HG03135 (cell line): ENCODE results near the gene MIGA2.

Experiments used
- ATAC-seq: cut with Tn5 transposase; IDR thresholded peaks from one replicate; pipeline ENCODE4 v1.9.1; 2021; ENCODE audit warnings: mild to moderate bottlenecking, moderate library complexity; ENCODE audit not compliant: unreplicated experiment

MIGA2 gene

DNA sequence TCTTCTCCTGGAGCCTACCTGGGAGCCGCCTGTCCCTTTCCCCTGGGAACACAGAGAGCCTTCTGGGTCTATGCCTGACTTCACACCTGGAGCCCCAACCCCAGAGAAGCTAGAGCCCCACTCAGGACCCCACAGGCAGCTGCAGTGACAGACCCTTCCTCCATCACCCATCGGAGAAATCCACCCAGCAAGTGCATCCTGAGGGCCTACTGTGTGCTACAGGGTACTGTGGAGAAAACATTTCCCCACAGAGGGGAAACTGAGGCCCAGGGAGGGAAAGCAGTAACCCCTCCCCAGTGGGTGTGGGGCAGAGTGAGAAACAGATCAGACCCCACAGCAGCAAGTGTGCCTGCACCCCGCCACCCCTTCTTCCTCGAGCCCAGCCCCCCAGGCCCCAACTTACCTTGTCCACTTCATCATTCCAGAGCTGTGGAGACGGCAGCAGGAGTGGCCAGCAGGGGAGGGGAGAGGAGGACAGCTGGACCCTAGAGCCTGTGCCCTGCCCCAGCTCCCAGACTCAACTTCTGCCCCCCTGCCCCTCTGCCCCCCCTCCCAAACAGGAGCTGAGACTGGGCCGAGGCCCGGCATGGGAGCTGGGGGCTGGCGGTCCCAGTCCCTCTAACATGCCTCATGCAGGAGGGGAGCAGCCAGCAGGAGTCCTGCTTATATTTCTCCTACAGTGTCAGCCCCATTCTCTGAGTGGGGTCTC lies 26.0 kb upstream of the MIGA2 start:
- ATAC-seq: no peak

DNA sequence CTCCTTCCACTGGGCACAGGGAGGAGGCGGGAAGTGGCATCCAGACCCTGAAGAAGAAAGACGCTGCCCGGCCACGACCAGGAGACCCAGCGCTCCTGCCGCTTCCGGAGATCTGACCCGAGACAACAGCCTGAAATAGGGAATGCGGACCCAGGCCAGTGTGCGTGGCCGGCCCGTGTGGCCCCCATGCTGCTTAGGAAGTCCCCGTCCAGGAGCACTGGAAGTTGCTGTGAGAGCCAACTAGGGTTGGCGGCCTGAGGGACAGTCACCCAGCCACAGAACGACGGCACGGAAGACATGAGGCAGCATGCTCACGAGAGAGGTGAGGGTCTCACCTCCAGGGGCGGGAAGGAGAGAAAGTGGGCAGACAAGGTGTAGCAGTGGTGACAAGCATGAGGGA lies 25.3 kb upstream of the MIGA2 start:
- no peak for ATAC-seq

DNA sequence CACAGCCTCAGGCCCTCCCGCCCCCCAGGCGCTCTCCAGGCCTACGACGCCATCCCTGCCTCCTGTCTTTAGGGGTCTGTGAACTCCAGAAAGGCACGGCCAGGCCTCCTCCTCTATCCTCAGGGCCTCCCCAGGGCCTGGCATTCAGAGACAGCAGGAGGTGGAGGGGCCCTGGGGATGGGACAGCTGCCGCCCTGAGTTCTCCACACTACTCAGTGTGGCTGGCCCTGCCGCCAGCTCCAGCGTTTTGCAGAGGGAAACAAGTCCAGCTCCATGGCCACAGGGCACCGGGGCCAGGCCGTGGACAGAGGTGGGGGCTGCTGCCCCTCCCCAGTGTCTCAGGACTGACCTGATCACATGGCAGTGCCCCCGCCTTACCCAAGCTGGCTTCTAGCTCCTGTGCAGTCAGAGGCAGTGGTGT lies 24.7 kb upstream of the MIGA2 start:
- no peak for ATAC-seq

DNA sequence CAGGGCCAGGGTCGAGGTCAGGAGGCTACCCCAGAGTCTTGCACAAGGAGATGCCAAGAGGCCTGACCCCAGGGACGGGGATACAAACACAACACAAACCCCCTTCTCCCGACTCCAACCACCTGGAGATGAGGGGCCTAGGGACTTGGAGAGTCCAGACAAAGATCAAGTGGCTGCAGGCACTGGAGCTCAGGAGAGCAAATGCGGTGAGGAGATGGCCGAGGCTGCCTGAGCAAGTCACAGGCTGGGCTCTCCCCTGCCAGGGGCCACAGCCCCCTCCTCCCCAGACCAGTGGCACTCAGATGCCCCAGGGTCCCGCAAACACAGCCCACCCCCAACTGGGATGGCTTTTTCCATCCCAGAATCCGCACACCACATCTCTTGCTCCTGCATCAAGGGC lies 24.1 kb upstream of the MIGA2 start:
- ATAC-seq: no peak

DNA sequence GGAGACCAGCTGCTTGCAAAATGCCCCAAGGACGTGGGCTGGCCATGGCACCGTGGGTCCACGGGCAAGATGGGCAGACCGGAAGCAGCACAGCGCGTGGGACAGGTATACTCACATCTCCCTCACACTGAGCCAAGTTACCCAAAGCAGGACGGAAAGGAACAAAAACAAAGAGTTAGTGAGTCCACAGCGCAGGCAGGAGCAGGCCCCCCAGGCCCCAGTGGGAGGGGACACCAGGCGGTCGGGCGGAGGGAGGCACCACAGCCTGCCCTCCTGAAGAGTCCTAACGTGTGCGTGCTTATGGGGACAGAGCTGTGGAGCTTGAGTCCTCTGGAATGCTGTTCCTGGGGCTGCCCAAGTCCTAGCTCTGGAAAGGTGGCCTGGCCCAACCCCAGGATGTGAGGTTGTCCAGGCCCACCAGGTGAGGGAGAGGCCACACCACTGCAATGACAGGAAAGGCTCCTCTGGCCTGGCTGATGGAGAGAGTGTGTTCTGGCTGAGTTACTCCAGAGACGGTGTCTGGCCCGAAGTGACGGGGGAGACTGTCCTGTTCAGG lies 23.5 kb upstream of the MIGA2 start:
- no peak for ATAC-seq

DNA sequence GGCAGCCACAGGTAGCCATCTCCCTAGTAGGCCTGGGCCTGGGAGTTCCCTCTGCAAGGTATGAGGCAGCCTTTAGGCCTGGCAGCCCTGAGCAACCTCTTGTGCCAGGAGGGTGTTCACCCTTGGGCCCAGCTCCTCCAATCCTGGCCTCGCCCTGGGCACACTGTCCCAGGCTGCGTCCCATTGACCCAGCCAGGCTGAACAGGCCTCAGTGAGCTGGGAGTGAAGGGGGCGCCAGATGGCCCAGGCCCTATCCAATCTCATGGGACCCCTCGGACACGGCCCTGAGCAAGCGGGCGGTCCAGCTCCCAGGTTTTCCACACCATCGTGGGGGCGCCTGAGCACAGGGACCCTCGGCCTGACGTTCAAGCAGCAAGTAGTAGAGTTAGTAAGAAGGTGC lies 22.8 kb upstream of the MIGA2 start:
- ATAC-seq: no peak

DNA sequence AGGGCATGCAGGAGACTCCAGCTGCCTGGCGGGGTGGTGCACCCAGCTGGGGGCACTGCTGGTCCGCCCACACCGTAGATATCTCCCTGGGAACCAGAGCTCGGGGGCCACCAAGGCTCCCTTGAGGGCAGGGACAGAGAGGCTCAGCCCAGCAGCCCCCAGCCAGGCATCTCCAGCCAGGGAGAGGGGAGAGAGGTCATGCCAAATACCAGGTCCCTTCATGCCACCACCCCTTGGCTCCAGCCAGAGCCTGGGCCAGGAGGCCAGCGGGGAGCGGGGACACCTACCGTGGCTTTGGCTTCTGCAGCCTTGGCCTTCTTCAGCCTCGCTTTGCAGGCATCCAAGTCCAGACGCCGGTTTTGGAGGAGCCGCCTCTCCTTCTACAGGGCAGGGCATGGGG lies 22.3 kb upstream of the MIGA2 start:
- ATAC-seq: no peak

DNA sequence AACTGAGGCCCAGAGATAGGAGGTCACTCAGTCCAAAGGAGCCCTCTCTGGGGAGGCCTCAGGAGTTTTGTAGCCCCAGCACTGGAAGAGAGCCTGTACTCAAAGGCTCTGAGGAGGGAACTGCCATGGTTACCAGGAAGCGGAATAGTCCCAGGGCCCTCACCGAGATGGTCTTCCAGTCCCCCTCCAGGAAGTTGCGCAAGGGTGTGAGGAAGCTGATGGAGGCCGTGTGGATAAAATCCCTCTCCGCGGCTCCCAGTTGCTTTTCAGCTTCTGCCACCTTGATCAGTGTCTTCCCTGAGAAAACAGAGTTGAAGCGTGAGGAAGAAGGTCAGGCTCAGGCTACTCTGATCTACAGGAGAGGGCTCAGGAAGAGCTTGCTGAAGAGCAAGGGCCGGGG lies 21.8 kb upstream of the MIGA2 start:
- ATAC-seq: no peak

DNA sequence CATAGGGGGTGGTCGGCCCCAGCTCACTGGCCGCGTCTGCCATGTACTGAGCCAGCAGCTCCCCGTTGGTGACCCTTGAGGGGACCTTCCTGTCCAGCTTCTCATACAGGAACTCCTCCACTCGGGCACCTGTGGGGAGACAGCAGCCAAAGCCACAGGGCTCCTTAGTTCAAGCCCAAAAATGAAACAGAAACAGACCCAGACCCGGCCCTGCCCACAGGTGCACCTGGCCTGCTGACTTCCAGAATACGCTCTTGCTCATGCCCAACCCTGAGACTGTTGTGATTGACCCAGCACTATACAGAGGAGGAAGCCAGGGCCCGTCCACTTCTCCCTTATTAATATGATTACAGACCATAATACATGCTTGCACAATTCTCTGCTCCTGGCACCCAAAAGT lies 15.3 kb upstream of the MIGA2 start:
- ATAC-seq: peak; percentile 81

DNA sequence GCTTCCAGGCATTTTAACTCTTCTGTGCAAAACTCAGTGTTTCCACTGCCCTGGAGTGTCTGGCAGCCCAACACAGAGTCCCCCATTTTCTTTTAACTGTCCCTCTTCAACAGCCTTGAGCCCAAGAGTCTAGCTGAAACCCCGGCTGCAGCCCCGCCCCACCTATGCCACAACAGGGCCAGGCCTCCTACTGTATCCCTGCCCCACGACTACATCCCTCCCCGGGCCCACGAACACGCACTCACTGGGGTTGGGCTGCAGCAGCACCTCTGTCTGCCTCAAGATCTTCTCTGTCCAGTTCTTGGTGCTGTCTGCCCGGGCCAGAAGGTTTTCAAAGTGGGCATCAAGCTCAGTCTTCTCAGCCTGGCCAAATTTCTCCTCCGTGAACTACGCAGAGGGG lies 14.4 kb upstream of the MIGA2 start:
- no peak for ATAC-seq

DNA sequence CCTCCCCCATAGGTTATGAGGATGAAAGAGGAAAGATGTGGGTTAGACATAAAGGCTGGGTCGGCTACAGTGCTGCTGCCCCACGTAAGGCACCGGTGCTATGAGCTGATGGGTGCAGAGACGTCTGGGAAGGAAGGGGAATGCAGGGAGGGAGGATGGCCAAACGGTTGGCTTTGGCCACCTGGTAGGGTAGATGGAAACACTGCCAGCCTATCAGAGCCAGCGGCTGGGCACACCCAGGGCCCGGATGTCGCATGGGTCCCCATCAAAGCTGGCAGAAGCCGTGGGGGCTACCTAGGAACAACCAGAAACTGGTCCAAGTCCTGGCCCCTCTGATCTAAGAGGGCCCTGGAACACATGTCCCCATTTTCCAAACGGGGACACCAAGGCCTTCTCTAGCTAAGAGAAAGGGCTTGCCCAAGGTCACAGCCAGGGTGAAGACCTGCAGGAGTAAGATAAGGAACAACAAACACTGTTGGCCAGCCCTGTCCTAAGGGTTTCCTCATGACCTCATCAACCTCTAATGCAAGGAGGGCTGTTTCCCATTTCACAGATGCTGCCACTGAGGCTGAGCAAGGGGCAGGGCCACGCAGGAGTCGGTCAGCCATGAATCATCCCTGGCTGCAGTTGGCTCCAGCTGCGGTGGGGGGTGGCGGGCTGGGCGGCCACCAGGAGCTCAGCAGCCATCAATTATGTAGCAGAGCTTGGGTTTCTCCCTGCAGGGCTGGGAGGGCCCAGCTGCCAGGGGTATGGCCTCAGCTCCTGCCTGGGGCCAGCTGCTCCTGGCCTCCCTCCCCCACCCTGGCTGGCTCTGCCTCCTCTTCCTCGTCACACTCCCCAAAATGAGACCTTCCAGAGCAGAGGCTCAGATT lies 13.2 kb upstream of the MIGA2 start:
- ATAC-seq: no peak

DNA sequence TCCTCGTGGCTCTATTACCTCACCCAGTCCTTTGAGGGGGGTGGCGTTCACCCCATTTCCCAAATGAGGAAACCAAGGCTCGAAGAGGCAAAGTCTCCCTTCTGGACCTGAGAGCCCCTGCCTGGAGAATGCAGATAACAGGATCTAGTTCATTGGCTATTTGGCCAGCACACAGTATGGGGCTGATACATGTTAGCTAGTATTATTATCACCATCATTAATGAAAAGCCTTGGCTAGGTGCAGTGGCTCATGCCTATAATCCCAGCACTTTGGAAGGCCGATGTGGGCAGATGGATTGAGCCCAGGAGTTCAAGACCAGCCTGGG lies 12.6 kb upstream of the MIGA2 start:
- no peak for ATAC-seq

DNA sequence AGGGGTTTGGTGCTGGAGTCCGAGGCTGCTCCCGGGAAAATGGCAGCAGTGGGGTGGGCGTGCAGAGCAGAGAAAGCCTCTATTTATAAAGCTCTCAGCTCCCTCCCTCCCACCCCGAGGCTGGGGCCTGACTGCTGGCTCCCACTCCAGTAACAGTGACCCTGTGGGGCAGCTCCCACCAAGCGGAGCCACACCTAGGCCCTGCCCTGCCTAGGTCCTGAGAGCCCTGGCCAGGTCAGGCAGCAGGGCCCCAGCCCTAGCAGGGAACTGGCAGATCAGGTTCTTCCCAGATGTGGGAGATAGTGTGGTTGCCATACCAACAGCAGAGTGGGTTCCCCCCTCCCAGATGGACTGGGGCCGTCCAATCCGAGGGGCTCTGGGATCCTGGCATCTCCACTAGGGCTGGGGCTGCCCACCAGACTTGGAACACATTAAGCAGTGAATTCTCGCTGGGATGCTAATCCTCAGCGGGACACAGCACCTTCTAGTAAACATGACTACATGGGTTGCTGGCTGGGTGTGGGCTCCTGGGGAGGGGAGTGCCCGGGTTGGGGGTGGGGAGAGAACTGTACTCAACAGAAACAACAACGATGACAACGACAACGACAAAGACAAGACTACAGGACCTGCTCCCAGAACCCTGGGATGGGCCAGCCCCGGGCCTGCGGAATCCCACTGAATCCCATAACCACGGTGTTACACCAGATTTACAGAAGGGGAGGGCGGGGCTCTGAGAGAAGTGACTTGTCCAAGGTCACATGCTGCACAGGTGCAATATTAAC lies 9.8 kb upstream of the MIGA2 start:
- no peak for ATAC-seq

DNA sequence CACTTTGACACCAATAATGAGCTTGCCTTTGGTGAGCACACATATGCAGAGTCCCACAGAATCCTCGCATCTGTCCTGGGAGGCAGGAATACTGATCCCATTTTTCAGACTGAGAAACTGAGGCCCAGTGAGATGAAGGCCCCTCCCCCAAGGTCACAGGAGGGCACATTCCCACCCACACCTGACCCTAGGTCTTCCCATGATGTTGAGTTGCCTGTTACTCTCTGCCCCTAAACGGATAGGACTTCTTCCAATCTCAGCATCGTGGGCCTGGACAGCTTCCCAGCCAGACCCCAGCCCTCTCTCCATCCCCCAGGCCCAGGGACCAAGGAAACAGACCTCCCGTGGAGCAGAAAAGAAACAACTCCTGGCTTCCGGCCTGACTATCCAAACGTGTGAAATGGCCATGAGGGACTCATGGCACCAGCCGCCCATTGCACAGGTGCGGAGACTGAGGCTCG lies 9.2 kb upstream of the MIGA2 start:
- ATAC-seq: no peak

DNA sequence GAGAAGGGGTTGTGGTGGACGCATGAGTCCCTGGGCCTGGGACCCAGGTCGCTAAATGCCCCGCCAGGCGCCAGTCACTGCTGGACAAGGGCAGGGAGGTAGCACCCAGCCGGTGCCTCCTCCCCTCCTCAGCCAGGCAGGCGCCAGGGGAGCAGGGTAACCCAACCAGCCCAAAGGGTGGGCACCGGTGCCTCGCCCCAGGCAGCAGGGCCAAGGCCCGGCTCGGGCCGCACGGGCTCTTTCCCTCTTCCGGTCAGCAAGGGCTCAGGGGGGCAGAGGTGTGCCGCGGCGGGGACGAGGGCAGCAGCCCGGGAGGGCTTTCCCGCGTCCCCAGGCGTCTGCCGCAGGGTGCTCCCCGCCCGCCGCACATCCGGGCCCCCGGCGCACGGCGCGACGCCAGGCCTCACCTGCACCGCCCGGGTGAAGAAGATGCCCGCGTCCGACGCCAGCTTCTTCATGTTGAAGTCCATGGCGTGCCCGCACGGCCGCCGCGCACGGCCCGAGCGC lies 8.7 kb upstream of the MIGA2 start:
- peak; percentile 52 for ATAC-seq

DNA sequence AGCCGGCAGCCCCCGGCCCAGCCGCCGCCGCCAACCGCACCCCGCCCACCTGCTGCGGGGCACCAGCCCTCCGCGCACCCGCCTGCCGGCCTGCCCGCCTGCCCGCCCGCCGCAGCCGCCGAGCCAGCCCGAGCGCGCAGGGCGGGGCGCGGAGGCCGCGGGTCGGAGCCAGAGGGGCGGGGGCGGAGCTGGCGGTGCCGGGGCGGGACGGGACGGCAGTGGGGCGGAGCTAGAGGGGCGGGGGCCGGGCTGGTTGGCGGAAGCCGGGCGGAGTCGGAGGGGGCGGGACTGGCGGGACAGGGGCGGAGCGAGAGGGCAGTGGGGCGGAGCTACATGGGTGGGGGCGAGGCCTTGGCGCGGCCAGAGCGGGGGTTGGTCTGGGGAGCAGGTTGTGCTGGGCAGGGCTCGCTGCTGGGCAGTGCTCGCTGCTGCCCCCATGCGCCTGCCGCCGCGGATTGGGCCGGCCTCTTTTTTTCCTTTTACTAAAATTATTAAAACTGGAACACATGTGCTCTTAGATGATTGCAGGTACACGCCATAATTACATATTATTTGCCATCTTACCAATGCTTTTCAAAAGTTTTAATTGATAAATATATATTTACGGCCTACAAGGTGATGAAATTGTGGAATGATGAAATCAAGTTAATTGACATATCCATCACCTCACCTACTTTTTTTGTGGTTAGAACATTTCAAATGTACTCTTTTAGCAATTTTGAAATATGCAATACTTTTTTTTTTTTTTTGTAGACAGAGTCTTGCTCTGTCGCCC lies 8.0 kb upstream of the MIGA2 start, which contains the start of gene SH3GLB2:
SH3GLB2 (minus strand) TSS at position 140 of the 775 bp plus-strand sequence. CDS start 177 bp downstream, outside the sequence.
- ATAC-seq: peak; percentile 73

DNA sequence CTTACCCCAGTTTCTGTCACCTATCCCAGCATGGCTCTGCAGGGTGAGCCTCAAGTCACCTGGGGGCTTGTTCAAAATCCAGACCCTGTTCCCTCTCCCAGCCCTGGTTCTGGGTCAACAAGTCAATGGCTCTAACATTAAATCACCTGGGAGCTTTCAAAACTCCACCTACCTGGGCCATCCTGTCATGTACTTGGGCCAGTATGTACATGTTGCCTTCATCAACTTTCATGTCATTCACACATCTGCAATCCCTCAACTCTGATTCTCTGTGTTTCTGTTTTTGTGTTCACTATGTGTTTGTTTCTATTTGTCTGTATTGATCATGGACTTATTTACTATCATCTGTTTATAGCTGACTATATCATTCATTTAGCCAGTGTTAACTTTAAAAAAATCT lies 6.2 kb upstream of the MIGA2 start:
- ATAC-seq: no peak

DNA sequence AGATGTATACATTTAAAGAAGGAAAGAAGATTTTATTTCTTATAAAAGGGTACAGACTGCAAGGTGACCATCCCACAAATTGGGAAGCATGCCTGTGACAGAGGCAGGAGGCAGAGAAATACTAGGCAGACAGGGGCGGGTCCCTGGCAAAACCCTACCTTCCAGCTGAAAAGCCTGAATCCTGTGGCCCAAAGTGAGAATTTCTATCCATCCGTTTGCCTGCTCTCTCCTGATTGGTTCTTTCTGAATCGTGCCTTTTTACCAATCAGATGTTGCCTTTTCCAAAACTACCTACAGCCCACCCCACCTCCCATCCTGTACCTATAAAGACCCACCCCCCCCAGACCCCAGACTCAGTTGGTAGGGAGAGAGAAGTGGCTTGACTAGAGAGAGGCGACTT lies 4.9 kb upstream of the MIGA2 start:
- no peak for ATAC-seq

DNA sequence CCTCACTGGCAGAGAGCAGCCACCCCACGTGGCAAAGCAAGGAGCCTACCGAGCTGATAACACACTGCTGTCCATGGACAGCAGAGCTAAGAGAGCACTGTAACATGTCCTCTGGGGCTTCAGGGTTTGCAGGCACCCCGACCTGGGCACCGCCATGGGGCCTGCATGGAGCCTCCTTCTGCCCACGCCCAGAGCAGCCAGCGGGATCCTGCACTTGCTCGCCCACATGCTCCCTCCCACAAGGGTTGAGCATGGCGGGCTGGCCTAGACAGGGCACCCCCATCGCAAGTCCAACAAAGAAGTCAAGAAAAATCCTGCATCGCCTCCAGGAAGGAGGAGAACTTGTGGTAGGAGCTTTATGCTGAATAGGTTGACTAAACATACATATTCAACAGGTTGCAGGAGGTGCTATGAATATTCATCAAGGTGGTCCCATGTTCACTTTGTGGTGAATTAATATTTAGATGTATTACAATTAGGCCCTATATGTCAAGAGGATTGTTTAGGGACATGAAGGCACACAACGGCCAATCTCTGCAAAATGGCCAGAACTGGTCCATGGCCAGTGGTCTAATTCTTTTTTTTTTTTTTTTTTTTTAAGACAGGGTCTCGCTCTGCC lies 3.8 kb upstream of the MIGA2 start:
- no peak for ATAC-seq

DNA sequence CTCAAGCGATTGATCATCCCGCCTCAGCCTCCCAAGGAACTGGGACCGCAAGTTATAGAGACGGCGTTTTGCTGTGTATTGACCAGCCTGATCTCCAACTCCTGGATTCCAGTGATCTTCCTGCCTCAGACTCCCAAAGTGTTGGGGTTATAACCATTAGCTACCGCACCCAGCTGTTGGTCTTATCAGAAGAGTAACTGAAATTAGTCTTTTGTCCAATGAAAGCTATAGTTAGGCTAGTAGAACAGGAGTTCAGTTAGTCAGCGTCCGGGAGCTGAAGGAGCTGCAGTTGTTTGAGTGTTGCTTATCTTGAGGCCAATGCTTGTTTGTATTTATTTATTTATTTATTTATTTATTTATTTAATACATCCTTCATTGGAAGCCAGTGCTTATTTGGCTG lies 3.2 kb upstream of the MIGA2 start:
- ATAC-seq: no peak
